ENCODE measurements around the gene ATXN1. TPM values are rescaled to one million over a fixed set of nuclear protein-coding genes. Genes with fewer than 3 reads are reported as not detected.

Gene ATXN1
- total and polyA plus RNA-seq, 3 donors from 2014 or later: 12.8 to 84.1 (median 64.3) TPM

DNA sequence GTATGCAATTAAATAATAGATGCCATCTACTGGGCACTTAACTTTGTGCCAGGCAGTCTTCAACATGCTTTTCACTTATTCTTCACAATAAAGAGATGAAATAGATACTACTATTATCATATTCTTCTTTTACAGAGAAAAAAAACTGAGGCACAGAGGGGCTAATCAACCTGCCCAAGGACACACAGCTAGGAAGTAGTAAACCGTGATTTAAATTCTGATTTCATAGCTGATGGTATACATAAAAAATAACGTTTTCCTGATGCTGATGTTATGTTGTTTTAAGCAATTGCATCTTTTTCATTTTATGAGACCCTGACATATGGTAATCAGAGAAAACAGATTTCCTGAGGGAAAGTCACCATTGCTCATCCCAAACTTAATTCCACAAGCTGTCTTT lies 45.1 kb upstream of the ATXN1 start:
- no peak overlapping the region for H3K4me3 ChIP-seq
- H3K27ac ChIP-seq: no peak overlapping the region
- H3K9me3 ChIP-seq: no peaks in the 10 kb centered on the region
- WGBS, 2 donors: 78 to 86% methylated on average over 2 of the region's 2 CpGs
- intact Hi-C loops (cut with DNase I; ENCODE audit: low total_unique reads): no loop called here
- H3K4me1 ChIP-seq: peaks cover 3% of the 10 kb centered on the region
- DNase-seq: no peak
- TF ChIP-seq, protein P1, sequence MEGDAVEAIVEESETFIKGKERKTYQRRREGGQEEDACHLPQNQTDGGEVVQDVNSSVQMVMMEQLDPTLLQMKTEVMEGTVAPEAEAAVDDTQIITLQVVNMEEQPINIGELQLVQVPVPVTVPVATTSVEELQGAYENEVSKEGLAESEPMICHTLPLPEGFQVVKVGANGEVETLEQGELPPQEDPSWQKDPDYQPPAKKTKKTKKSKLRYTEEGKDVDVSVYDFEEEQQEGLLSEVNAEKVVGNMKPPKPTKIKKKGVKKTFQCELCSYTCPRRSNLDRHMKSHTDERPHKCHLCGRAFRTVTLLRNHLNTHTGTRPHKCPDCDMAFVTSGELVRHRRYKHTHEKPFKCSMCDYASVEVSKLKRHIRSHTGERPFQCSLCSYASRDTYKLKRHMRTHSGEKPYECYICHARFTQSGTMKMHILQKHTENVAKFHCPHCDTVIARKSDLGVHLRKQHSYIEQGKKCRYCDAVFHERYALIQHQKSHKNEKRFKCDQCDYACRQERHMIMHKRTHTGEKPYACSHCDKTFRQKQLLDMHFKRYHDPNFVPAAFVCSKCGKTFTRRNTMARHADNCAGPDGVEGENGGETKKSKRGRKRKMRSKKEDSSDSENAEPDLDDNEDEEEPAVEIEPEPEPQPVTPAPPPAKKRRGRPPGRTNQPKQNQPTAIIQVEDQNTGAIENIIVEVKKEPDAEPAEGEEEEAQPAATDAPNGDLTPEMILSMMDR (IDR thresholded peaks at IDR 0.05): no peak
- TF ChIP-seq POLR2A (IDR thresholded peaks at IDR 0.05): no peak
- no peaks in the 10 kb centered on the region for H3K36me3 ChIP-seq (ENCODE audit: low read depth, missing control alignments)
- no peaks in the 10 kb centered on the region for H3K27me3 ChIP-seq

DNA sequence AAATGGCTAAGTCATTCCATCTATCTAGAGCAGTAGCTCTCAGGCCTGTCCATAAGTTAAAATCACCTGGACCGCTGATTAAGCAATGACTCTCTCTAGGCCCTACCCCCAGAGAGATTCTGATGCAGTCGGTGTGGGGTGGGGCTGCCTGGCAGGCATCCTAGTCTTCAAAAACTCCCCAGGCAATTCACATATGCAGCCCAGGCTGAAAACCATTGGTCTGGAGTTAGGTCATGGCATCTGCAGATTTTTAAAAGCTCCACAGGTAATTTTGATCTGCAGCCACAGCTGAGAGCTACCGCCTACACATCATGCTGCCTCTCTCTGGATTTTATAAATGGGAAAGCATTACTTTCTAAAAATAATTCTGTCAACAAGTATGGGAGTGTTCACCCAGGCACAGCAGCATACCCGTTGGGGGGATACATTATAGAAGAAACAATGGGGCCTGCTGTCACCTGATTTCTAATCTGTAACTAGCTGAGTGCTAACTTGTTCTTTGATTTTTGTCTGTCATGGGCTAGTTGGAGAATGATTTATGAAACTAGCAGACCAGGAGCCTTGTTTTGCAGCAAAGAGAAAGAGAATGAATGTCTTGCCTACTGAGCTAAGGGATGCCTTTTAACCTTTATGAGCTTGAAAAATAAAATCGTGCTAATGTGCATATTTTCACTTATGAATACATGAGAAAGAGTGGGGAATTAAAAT lies 44.1 kb upstream of the ATXN1 start:
- TF ChIP-seq, protein P1 (IDR thresholded peaks at IDR 0.05): no peak
- TF ChIP-seq POLR2A (IDR thresholded peaks at IDR 0.05): no peak
- Histone ChIP-seq H3K27me3 (no peaks in the 10 kb centered on the region), H3K4me1 (peaks cover 3% of the 10 kb centered on the region), H3K9me3 (no peaks in the 10 kb centered on the region), H3K27ac (no peak overlapping the region), H3K36me3 (ENCODE audit: low read depth, missing control alignments) (no peaks in the 10 kb centered on the region), H3K4me3 (no peak overlapping the region)
- 69 to 85% methylated on average over 5 of the region's 5 CpGs for WGBS, 2 donors
- DNase-seq: no peak
- intact Hi-C loops (cut with DNase I; ENCODE audit: low total_unique reads): no loop called here

DNA sequence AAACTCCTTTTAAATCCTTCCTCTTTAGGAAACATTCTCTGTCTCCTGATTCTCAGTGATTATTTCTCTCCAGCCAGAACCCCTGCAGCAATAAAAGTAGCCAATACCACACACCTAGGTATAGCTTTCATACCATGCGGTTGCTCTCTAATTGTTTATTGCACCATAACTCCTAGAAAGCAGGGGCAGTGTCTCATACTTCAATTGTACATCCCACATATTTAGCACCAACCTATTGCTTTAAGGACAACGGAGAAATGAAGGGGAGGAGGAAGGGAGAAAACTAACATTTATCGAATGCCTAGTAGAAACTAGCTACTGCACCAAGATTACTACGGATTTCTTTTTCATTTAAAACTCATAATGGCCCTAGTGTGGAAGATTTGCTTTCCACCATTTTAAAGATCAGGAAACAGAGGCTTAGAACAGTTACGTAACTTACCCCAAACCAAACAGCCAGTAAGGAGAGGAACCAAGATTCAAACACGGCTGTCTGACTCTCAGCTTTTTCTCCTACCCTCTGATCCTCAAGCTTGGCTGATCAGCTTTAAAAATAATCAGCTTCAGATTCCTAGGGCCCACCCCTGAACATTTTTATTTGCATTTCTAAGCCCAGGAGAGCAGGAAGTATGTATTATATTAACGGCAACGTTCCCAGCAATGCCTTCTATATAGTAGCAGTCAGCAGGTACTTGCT lies 43.4 kb upstream of the ATXN1 start:
- Histone ChIP-seq H3K9me3 (no peaks in the 10 kb centered on the region), H3K27ac (no peak overlapping the region), H3K4me3 (no peak overlapping the region), H3K4me1 (peaks cover 3% of the 10 kb centered on the region), H3K27me3 (no peaks in the 10 kb centered on the region), H3K36me3 (ENCODE audit: low read depth, missing control alignments) (no peaks in the 10 kb centered on the region)
- intact Hi-C loops (cut with DNase I; ENCODE audit: low total_unique reads): no loop called here
- TF ChIP-seq, protein P1 (IDR thresholded peaks at IDR 0.05): no peak
- TF ChIP-seq POLR2A (IDR thresholded peaks at IDR 0.05): no peak
- WGBS, 2 donors: 83 to 87% methylated on average over 8 of the region's 8 CpGs
- DNase-seq: no peak

DNA sequence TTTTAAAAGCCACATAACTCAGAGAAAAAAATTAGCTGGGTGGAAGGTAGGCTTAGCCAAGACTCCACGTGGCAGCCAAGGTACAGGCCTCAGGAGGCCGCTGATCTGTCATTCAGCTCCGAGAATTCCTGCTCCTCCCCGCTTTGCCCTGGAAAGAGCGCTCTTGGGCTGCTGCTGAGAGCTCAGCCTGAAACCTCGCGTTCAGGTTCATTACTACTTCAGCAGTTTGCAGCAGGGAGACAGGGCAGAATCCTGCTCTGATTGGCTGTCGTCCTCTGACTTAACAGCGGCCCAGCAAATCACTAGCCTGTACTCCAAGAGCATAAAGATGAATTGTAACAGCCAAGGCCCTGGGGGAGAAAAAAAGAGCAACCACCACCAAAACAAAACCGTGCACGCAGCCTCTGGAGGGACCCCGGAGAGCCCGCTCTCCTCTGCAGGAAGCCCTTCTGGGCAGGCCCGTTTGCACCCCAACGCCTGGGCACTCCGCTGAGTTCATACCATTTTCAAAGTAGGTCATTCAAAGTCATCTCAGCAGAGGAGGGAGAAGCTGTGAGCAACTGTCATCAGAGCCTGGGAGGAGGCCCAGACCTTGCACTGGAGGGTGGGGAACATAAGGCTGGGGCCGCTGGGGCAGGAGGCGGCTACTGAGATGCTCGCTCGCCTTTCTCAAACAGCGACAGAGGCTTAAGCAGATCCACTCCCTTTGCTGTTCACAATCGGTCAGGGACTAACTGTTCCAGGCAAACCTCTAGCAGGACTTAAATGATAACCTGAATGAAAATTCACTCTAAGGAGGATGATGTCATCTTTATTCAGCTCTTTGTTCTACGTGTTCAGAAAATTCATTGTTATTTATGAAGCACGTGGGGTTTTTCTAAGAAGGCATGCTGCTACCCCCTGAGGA lies 42.3 kb upstream of the ATXN1 start:
- WGBS, 2 donors: 14 to 24% methylated on average over 20 to 24 of the region's 24 CpGs
- no peak for TF ChIP-seq POLR2A (IDR thresholded peaks at IDR 0.05)
- TF ChIP-seq, protein P1 (IDR thresholded peaks at IDR 0.05): no peak
- Histone ChIP-seq H3K4me1 (peaks cover 3% of the 10 kb centered on the region), H3K27me3 (no peaks in the 10 kb centered on the region), H3K4me3 (peak overlapping the region in 1 of 2 donors; percentile 40), H3K27ac (no peak overlapping the region), H3K9me3 (no peaks in the 10 kb centered on the region), H3K36me3 (ENCODE audit: low read depth, missing control alignments) (no peaks in the 10 kb centered on the region)
- intact Hi-C loops (cut with DNase I; ENCODE audit: low total_unique reads): no loop called here
- DNase-seq: peak; percentile 76

Data from testis (tissue), 3 donors.